ENCODE data around the gene LRRC7.

LRRC7 gene

DNA sequence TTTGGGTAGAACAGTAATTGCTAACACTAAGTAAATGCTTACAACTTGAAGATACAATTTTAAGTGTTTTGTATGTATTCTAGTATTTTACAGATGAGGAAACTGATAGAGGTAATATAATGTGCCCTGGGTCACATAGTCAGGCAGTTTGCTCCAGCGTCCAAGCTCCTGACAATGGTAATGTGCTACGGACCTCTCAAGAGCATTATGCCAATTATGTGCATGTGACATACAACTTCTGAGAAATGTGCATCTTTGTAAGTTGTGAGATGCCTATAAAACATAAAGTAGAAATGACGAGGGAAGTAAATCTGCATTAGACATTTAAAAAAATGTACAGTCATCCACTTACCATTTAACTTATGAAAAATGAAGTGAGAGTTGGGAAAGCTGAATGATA lies 186.8 kb downstream of the LRRC7 start:
- DNase-seq (ENCODE audit: low read depth): no peak
- TF ChIP-seq, protein P1, sequence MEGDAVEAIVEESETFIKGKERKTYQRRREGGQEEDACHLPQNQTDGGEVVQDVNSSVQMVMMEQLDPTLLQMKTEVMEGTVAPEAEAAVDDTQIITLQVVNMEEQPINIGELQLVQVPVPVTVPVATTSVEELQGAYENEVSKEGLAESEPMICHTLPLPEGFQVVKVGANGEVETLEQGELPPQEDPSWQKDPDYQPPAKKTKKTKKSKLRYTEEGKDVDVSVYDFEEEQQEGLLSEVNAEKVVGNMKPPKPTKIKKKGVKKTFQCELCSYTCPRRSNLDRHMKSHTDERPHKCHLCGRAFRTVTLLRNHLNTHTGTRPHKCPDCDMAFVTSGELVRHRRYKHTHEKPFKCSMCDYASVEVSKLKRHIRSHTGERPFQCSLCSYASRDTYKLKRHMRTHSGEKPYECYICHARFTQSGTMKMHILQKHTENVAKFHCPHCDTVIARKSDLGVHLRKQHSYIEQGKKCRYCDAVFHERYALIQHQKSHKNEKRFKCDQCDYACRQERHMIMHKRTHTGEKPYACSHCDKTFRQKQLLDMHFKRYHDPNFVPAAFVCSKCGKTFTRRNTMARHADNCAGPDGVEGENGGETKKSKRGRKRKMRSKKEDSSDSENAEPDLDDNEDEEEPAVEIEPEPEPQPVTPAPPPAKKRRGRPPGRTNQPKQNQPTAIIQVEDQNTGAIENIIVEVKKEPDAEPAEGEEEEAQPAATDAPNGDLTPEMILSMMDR (conservative IDR thresholded peaks at IDR 0.05; ENCODE audit: low read depth, low read length): no peak
- no peak overlapping the region for H3K4me3 ChIP-seq (ENCODE audit: low read length)

DNA sequence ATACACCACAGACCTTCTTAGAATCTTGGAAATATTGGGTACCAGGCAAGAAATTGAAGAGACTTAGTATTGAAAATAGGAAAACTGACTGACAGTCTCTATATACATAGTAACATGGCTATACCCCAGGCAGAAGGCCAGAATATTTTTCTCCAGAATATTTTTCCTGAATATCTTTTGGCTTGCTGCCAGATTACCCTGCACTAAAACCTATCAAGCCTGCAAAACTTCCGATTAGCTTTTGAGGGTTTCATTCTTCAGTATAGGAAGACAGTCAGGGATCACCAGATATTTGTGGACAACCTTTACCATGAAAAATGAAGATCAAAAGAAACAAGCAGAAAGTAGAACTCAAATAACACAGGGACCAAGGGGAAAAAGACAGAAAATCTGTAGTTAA lies 187.9 kb downstream of the LRRC7 start:
- H3K4me3 ChIP-seq (ENCODE audit: low read length): no peak overlapping the region
- TF ChIP-seq, protein P1 (conservative IDR thresholded peaks at IDR 0.05; ENCODE audit: low read depth, low read length): no peak
- no peak for DNase-seq (ENCODE audit: low read depth)

DNA sequence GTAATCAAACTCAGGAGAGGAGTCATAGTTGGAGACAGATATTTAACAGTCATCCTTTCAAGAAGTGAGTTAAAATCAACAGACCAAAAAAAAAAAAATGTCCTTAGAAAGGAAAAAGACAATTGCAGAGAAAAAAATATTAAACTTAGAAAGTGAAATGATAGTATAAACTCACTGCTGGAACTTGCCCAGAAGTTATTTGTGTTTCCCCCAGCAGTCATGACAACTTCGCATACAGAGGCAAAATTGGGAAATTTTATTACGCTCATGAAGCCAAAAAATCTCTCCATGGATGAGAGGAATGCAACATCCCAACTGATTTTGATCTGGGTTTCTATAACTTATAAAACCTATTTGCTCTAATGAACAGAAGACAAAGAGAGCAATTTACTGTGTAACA lies 198.2 kb downstream of the LRRC7 start:
- TF ChIP-seq, protein P1 (conservative IDR thresholded peaks at IDR 0.05; ENCODE audit: low read depth, low read length): no peak
- no peak overlapping the region for H3K4me3 ChIP-seq (ENCODE audit: low read length)
- no peak for DNase-seq (ENCODE audit: low read depth)

DNA sequence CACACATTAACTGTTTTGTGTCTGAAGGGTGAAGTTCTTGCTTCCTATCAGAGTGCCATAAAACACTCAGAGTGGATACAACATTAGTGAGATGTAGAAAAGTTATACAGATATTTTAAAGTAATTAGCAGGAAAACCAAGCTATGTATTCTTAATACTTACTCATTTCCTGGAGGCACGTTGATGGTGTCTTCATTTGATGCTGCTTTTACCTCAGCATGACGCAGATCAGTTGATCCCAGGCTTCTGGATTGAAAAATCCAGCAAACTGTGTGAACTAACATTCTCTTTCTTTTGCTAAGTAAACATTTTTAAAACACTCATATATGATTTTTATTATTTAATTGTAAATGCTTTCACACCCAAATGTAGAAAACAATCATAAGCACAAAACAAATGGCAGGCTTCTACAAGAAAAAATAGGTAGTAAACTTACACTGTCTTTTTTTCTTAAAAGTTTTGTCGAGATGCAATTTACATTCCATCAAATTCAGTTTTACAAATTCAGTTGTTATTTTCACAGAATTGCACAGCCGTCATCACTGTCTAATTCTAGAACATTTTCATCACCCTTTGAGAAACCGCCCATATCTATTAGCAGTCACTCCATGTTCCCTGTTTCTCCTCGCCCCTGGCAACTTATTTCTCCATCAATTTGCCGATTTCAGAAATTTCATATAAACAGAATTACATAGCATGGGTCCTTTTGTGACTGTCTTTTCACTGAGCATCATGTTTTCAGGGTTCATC lies 198.9 kb downstream of the LRRC7 start:
- TF ChIP-seq, protein P1 (conservative IDR thresholded peaks at IDR 0.05; ENCODE audit: low read depth, low read length): no peak
- no peak for DNase-seq (ENCODE audit: low read depth)
- no peak overlapping the region for H3K4me3 ChIP-seq (ENCODE audit: low read length)

DNA sequence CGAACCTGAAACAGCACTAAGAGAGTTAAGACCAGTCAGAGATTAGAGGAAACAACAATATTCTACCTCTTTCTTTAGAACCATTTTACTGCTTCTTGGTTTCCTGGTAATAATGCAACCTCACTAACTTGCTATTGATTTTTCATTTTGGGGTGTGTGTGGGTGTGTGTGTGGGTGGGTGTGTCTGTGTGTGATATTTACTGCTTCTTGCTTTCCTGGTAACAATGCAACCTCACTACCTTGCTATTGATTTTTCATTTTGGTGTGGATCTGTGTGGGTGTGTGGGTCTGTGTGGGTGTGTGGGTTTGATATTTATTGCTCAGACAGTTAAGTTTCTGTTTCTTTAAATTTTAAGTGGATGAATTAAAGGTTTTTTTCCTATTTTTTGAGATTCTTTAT lies 208.8 kb downstream of the LRRC7 start:
- TF ChIP-seq, protein P1 (conservative IDR thresholded peaks at IDR 0.05; ENCODE audit: low read depth, low read length): no peak
- H3K4me3 ChIP-seq (ENCODE audit: low read length): no peak overlapping the region
- no peak for DNase-seq (ENCODE audit: low read depth)

DNA sequence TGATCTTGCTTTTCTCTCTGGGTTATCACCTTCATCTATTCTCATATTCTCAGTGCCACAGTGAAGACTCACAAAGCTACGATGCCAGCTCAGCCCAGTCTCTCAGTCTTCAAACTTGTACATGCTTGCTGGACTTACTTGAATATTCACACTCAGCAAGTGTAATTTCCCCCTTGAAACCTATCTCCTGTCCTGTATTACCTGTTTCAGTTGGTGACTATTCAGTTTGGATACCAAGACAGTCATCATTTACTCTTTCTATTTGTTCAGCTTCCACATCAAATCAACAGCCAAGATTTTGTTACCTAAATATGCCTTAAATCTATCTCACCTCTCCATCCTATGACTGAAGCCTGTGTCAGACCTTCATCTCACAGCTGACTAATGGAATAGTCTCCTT lies 209.7 kb downstream of the LRRC7 start:
- no peak for DNase-seq (ENCODE audit: low read depth)
- H3K4me3 ChIP-seq (ENCODE audit: low read length): no peak overlapping the region
- TF ChIP-seq, protein P1 (conservative IDR thresholded peaks at IDR 0.05; ENCODE audit: low read depth, low read length): no peak

DNA sequence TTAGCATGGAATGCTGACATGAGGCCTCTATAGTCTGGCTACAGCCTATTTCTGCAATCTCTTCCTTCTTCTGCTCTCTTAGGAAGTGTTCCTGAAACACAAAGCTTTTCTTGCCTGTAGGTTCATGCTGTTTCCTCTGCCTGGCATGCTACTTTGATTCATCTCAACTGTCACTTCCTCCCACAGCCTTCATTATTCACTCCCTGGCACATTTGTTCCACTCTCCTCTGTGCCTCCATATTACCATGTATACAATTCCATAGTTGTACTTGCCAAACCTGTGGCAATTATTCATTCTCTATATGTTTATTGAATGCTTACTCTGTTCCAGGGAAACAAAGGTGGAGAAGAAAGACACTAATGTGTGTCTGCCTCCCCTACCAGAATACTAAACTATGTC lies 210.2 kb downstream of the LRRC7 start:
- TF ChIP-seq, protein P1 (conservative IDR thresholded peaks at IDR 0.05; ENCODE audit: low read depth, low read length): no peak
- no peak for DNase-seq (ENCODE audit: low read depth)
- no peak overlapping the region for H3K4me3 ChIP-seq (ENCODE audit: low read length)
